Pons (tissue), 1 donor: ENCODE measurements around the gene EVA1B.

Experiments used
- DNase-seq: peaks from one replicate; pipeline ENCODE4 v3.0.0-alpha.2; 2016; ENCODE audit warnings: low spot score

Gene EVA1B

DNA sequence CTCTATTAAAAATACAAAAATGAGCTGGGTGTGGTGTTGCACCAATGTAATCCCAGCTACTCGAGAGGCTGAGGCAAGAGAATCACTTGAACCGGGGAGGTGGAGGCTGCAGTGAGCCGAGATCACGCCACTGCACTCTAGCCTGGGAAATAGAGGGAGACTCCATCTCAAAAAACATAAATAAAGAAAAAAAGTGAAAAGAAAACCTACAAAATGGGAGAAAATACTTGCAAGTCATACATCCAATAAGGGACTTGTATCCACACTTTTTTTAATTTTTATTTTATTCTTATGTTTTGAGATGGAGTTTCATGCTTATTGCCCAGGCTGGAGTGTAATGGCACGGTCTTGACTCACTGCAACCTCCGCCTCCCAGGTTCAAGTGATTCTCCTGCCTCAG lies 46.8 kb downstream of the EVA1B start:
- DNase-seq, result no peak

DNA sequence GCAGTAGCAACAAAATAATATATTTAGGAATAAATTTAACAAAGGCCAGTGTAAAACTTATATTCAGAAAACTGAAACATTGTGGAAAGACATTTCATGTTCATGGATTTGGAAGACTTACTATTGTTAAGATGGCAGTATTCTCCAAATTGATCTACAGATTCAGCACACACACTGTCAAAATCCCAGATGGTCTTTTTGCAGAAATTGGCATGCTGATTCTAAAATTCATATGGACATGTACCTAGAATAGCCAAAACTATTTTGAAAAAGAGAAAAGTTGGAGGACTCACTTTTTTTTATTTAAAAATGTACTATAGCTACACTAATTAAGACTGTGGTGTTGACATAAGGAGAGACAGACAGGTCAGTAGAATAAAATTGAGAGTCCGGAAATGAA lies 49.2 kb downstream of the EVA1B start:
- DNase-seq, result no peak

DNA sequence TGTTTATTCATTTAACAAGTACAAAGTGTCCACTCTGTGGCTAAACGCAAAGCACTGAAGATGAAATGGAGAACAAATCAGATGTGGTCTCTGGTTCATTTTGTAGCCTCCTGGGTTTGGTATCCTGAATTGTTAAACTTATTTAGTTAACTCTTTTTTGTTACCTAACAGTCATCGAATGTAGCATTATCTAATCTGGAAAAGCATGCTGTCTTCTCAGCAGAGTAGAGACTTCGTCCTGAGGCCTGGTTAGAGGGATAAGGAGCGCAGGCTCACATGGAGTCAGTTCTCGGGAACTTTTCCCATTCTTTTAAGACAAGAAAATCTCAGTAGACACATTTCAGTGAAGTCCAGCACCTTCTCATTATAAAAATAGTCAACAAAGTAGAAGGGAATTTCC lies 50.4 kb downstream of the EVA1B start:
- DNase-seq, result no peak
